Measurements from ENCODE around the gene FASTKD2. TPM values are rescaled to one million over a fixed set of nuclear protein-coding genes. Genes with fewer than 3 reads are reported as not detected.

FASTKD2 gene
- total and polyA plus RNA-seq, 2 donors (not counting 1 experiment from before 2014, with no cell fraction given) = 33.4 to 37.2 TPM

DNA sequence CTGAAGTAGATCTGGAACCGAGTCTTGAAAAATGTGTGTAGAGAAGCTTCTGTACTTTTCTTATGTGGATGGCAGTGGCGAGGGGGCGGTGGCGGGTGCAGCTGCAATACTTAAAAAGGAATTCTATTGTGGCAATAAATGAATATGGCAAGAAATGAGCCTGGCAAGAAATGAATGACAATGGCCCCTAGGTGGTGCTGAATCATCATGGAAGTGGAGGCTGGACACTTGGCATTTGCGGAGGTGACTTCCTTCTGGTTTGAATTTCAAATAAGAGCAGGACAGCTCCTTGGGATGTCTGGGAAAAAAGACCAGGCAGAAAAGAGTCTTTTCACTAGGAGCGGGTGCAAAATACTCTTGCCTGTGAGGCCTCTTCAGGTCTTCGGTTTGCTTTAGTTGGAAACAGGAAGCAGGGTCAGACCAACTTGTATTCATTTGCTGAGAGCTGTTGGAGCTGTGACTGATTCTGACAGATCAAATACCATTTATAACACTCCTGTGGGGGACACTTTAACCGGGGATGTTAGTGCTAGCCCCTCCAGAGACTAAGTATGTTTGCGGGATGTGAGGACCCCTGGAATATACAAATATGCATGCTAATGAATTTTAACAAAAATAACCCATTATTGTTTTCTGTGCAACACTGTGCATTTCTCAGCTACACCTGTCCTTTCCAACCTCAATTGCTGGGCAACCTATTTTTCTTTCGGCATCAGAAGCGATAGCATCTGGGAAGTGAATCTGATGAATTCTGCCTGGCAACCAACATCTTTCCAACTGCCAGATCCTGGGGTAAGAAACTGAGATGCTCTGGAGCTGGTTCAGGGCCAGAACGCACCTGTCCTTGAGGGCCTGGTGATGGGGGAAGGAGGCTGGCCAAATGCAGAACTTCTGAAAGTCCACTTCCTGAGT lies 35.4 kb downstream of the FASTKD2 start:
- DNase-seq (ENCODE audit: low read depth in 2 of 2) = peak; percentile 68 to 77
- Histone ChIP-seq H3K4me1 (ENCODE audit: control insufficient read depth, extremely low read depth, insufficient read depth, low read length) (no peaks in the 10 kb centered on the region), H3K9me3 (ENCODE audit: control insufficient read depth, insufficient read depth, low read depth, low read length) (no peaks in the 10 kb centered on the region), H3K27ac (ENCODE audit: insufficient read depth, low read length) (no peak overlapping the region), H3K79me2 (ENCODE audit: control insufficient read depth, insufficient read depth, low read length) (no peaks in the 10 kb centered on the region), H3K27me3 (ENCODE audit: control insufficient read depth, insufficient read depth, low read length) (no peaks in the 10 kb centered on the region), H4K20me1 (ENCODE audit: control insufficient read depth, extremely low read depth, insufficient read depth, low read length) (no peaks in the 10 kb centered on the region), H3K36me3 (ENCODE audit: control insufficient read depth, insufficient read depth, low read length) (no peaks in the 10 kb centered on the region), H2AFZ (ENCODE audit: low read length) (no peak overlapping the region), H3K9ac (ENCODE audit: insufficient read depth, low read length) (no peak overlapping the region), H3K4me3 (replicated peaks in 1 of 4; ENCODE audit: control extremely low read depth in 1 of 4, insufficient read depth in 1 of 4, low read depth in 3 of 4, low read length in 4 of 4) (no peak overlapping the region), H3K4me2 (ENCODE audit: extremely low read depth, insufficient read depth, low read length) (peak overlapping the region; percentile 26)
- TF ChIP-seq EZH2 (IDR thresholded peaks at IDR 0.05; ENCODE audit: low read length, missing control alignments) = no peak
- TF ChIP-seq, protein P1, sequence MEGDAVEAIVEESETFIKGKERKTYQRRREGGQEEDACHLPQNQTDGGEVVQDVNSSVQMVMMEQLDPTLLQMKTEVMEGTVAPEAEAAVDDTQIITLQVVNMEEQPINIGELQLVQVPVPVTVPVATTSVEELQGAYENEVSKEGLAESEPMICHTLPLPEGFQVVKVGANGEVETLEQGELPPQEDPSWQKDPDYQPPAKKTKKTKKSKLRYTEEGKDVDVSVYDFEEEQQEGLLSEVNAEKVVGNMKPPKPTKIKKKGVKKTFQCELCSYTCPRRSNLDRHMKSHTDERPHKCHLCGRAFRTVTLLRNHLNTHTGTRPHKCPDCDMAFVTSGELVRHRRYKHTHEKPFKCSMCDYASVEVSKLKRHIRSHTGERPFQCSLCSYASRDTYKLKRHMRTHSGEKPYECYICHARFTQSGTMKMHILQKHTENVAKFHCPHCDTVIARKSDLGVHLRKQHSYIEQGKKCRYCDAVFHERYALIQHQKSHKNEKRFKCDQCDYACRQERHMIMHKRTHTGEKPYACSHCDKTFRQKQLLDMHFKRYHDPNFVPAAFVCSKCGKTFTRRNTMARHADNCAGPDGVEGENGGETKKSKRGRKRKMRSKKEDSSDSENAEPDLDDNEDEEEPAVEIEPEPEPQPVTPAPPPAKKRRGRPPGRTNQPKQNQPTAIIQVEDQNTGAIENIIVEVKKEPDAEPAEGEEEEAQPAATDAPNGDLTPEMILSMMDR (conservative IDR thresholded peaks at IDR 0.05 in 1 of 2, IDR thresholded peaks at IDR 0.05 in 1 of 2; ENCODE audit: low read depth in 1 of 2, low read length in 2 of 2) = peak; percentile 60 to 69

DNA sequence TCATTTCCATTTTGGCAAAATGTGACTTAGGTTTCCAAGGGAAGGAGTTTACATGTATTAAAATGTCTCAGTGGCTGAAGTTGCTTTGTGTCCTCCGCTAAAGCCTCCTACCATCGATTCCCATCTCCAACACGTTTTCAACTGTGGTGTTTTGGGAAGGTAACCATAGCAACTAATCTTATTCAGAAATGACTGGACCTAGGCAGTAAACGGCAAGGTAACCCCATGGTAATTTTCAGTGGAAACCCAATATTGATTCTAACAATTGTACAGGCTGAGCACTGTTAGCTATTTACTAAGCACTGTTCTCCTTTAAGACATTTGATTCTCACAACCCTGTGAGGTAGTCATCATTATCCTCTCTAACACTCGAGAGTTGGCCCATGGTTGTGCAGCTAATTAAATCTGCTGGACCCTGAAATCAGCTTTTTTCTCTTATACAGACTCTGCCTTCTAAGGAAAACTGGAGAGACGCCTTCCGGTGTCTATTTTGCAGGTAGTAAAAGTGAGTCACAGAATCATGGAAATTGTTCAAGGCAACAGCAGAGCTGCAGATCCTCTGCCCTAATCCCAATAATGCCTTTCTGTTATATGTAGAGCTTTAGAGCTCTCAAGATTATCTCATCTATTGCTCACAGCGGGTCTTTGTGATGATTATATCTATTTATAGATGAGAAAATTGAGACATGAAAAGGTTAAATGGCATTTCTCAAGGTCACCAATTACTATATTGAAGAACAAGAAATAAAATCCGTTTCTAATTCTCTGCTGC lies 36.2 kb downstream of the FASTKD2 start:
- Histone ChIP-seq H3K4me1 (ENCODE audit: control insufficient read depth, extremely low read depth, insufficient read depth, low read length) (no peaks in the 10 kb centered on the region), H4K20me1 (ENCODE audit: control insufficient read depth, extremely low read depth, insufficient read depth, low read length) (no peaks in the 10 kb centered on the region), H3K4me3 (replicated peaks in 1 of 4; ENCODE audit: control extremely low read depth in 1 of 4, insufficient read depth in 1 of 4, low read depth in 3 of 4, low read length in 4 of 4) (no peak overlapping the region), H3K36me3 (ENCODE audit: control insufficient read depth, insufficient read depth, low read length) (no peaks in the 10 kb centered on the region), H3K9me3 (ENCODE audit: control insufficient read depth, insufficient read depth, low read depth, low read length) (no peaks in the 10 kb centered on the region), H3K27me3 (ENCODE audit: control insufficient read depth, insufficient read depth, low read length) (no peaks in the 10 kb centered on the region), H3K79me2 (ENCODE audit: control insufficient read depth, insufficient read depth, low read length) (no peaks in the 10 kb centered on the region), H3K4me2 (ENCODE audit: extremely low read depth, insufficient read depth, low read length) (no peak overlapping the region), H3K9ac (ENCODE audit: insufficient read depth, low read length) (no peak overlapping the region), H3K27ac (ENCODE audit: insufficient read depth, low read length) (no peak overlapping the region), H2AFZ (ENCODE audit: low read length) (no peak overlapping the region)
- TF ChIP-seq, protein P1 (conservative IDR thresholded peaks at IDR 0.05 in 1 of 2, IDR thresholded peaks at IDR 0.05 in 1 of 2; ENCODE audit: low read depth in 1 of 2, low read length in 2 of 2) = no peak
- TF ChIP-seq EZH2 (IDR thresholded peaks at IDR 0.05; ENCODE audit: low read length, missing control alignments) = no peak
- no peak for DNase-seq (ENCODE audit: low read depth in 2 of 2)

Data from fibroblast of lung (primary cell).